ENCODE data around the gene NFE2L1.

NFE2L1 gene

GRCh38 chr17:48047113-48047740 lies 932 bp upstream of the NFE2L1 start:
- no peak for DNase-seq (ENCODE audit: low read depth in 2 of 2, low spot score in 1 of 2)

- DNase-seq (ENCODE audit: low read depth in 2 of 2, low spot score in 1 of 2): no peak
Observed at GRCh38 chr17:48048384-48049126, 396 bp downstream of the NFE2L1 start.

GRCh38 chr17:48051283-48051682 lies 3.1 kb downstream of the NFE2L1 start:
- no peak for DNase-seq (ENCODE audit: low read depth in 2 of 2, low spot score in 1 of 2)

GRCh38 chr17:48051706-48052486 lies 3.7 kb downstream of the NFE2L1 start:
- DNase-seq (ENCODE audit: low read depth in 2 of 2, low spot score in 1 of 2): no peak

GRCh38 chr17:48052956-48053757 lies 5.0 kb downstream of the NFE2L1 start:
- no peak for DNase-seq (ENCODE audit: low read depth in 2 of 2, low spot score in 1 of 2)

- no peak for DNase-seq (ENCODE audit: low read depth in 2 of 2, low spot score in 1 of 2)
Observed at GRCh38 chr17:48053758-48054237, 5.6 kb downstream of the NFE2L1 start.

- DNase-seq (ENCODE audit: low read depth in 2 of 2, low spot score in 1 of 2): no peak
Observed at GRCh38 chr17:48054238-48055185, 6.4 kb downstream of the NFE2L1 start.

GRCh38 chr17:48055531-48056245 lies 7.5 kb downstream of the NFE2L1 start:
- no peak for DNase-seq (ENCODE audit: low read depth in 2 of 2, low spot score in 1 of 2)

GRCh38 chr17:48056246-48056745 lies 8.1 kb downstream of the NFE2L1 start:
- no peak for DNase-seq (ENCODE audit: low read depth in 2 of 2, low spot score in 1 of 2)

GRCh38 chr17:48056879-48057278 lies 8.7 kb downstream of the NFE2L1 start:
- no peak for DNase-seq (ENCODE audit: low read depth in 2 of 2, low spot score in 1 of 2)

- no peak for DNase-seq (ENCODE audit: low read depth in 2 of 2, low spot score in 1 of 2)
Observed at GRCh38 chr17:48057626-48058025, 9.5 kb downstream of the NFE2L1 start.

GRCh38 chr17:48058393-48059124 lies 10.4 kb downstream of the NFE2L1 start:
- no peak for DNase-seq (ENCODE audit: low read depth in 2 of 2, low spot score in 1 of 2)

- DNase-seq (ENCODE audit: low read depth in 2 of 2, low spot score in 1 of 2): no peak
Observed at GRCh38 chr17:48059125-48059668, 11.0 kb downstream of the NFE2L1 start.

- no peak for DNase-seq (ENCODE audit: low read depth in 2 of 2, low spot score in 1 of 2)
Observed at GRCh38 chr17:48060249-48060648, 12.1 kb downstream of the NFE2L1 start.

- DNase-seq (ENCODE audit: low read depth in 2 of 2, low spot score in 1 of 2): no peak
Observed at GRCh38 chr17:48062273-48062672, 14.1 kb downstream of the NFE2L1 start.

- DNase-seq (ENCODE audit: low read depth in 2 of 2, low spot score in 1 of 2): no peak
Observed at GRCh38 chr17:48064638-48065037, 16.5 kb downstream of the NFE2L1 start.

- no peak for DNase-seq (ENCODE audit: low read depth in 2 of 2, low spot score in 1 of 2)
Observed at GRCh38 chr17:48066192-48066591, 18.0 kb downstream of the NFE2L1 start.

GRCh38 chr17:48066656-48067055 lies 18.5 kb downstream of the NFE2L1 start:
- no peak for DNase-seq (ENCODE audit: low read depth in 2 of 2, low spot score in 1 of 2)

Measured in stimulated activated CD8-positive, alpha-beta memory T cell treated with anti-CD3 and anti-CD28 coated beads, Interleukin-4, amount 100 ng/mL, for 1 hour (primary cell).